Mucosa of stomach (tissue), 1 donor: ENCODE results near the gene FGD4.
A peak's percentile ranks its signal among the peaks of the same experiment; 100 is the strongest.

Experiments
- H3K27me3 ChIP-seq: one replicate; pipeline ENCODE4 v1.7.0; 2013; ENCODE audit warnings: mild to moderate bottlenecking, low read length; ENCODE audit not compliant: control insufficient read depth, insufficient read depth
- H3K36me3 ChIP-seq: one replicate; pipeline ENCODE4 v1.7.0; 2013; ENCODE audit warnings: low read length; ENCODE audit not compliant: control insufficient read depth, insufficient read depth
- H3K4me1 ChIP-seq: one replicate; pipeline ENCODE4 v1.7.0; 2013; ENCODE audit warnings: mild to moderate bottlenecking, low read length; ENCODE audit not compliant: control insufficient read depth, insufficient read depth
- H3K4me3 ChIP-seq: one replicate; pipeline ENCODE4 v1.7.0; 2013; ENCODE audit warnings: low read length
- H3K9ac ChIP-seq: one replicate; pipeline ENCODE4 v1.7.0; 2013; ENCODE audit warnings: mild to moderate bottlenecking, low read length, moderate library complexity
- H3K9me3 ChIP-seq: one replicate; pipeline ENCODE4 v1.7.0; 2013; ENCODE audit warnings: mild to moderate bottlenecking, low read length, moderate library complexity; ENCODE audit not compliant: control insufficient read depth
- donor health status: Pancreatic carcinoma.

The FGD4 gene

DNA sequence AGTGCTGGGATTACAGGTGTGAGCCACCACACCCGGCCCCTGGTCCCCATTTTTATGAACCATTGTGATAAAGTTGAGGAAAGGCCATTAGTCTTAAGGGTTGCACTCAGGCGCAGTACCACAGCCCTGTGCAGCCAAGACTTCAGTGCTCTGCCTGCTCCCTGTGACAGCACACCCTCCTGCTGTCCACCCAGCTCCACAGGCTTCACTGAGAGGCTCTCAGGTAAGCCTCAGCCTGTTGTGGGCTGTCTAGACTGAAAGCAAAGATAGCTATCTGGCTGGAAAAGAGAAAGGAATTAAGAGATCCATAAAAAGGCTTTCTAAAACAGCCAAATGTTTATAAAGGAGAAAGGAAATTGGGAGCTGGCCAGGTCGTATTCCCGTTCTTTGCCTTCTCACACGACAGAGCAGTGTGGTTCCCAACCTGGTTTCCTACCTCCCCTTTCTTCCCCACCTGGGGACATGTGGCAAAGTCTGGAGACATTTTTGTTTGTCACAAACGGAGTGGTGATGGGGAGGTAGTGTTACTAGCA is 260.6 kb downstream of the FGD4 start:
- H3K27me3 ChIP-seq = peaks cover 3% of the 10 kb centered on the region
- no peak overlapping the region for H3K9ac ChIP-seq
- H3K9me3 ChIP-seq = no peaks in the 10 kb centered on the region
- no peak overlapping the region for H3K4me3 ChIP-seq
- H3K4me1 ChIP-seq = no peaks in the 10 kb centered on the region
- H3K36me3 ChIP-seq = no peaks in the 10 kb centered on the region

DNA sequence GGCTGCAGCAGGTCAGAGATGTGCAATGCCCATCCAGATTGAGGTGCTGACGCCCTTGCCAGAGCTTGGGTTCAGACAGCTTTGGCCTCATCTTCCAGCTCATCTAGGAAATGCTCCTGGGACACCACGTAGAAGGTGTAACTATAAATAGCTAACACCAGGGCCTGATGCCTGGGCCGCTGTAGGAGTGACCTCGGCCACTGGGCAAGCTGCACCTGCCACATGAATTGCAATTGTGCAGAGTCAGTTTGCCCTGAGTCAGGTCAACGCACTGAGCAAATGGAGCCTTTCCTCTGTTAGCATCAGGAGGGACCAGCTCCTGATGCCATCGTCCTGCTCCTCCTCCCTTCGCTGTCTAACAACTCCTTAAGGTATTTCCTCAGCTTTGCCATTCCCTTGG is 262.3 kb downstream of the FGD4 start:
- Histone ChIP-seq H3K4me1 (no peaks in the 10 kb centered on the region), H3K36me3 (no peaks in the 10 kb centered on the region), H3K9me3 (no peaks in the 10 kb centered on the region), H3K27me3 (peaks cover 3% of the 10 kb centered on the region), H3K4me3 (no peak overlapping the region), H3K9ac (no peak overlapping the region)

DNA sequence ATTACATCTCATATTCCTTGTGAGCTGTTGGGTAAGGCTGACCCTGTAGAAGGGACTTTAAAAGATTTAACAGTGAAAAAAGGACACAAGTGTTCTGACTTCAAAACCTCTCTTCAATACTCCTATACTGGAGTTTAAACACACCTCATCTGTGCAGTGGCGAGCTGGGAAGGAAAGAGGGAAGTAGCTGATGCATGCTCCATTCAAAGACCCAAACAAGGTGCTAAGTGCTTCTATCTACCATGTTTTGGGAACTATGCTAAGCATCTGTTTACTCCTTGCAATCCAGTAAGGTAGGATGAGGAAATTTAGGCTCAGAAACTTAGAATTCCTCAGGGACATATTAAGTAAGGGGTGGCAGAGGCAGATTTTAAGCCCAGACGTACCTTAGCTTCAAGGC is 263.3 kb downstream of the FGD4 start:
- H3K9ac ChIP-seq = no peak overlapping the region
- no peaks in the 10 kb centered on the region for H3K9me3 ChIP-seq
- H3K4me1 ChIP-seq = no peaks in the 10 kb centered on the region
- no peaks in the 10 kb centered on the region for H3K36me3 ChIP-seq
- no peak overlapping the region for H3K4me3 ChIP-seq
- H3K27me3 ChIP-seq = peaks cover 3% of the 10 kb centered on the region

DNA sequence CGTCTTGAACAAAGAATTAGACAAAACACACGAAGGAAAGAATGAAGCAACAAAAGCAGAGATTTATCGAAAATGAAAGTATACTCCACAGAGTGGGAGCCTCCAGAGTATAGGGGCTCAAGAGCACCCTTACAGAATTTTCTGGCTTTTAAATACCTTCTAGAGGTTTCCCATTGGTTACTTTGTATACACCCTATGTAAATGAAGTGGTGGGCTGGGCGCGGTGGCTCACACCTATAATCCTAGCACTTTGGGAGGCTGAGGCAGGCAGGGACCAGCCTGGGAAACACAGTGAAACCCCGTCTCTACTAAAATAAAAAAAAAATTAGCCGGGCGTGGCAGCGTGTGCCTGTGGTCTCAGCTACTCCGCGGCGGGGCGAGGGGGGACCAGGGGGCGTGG is 266.7 kb downstream of the FGD4 start:
- H3K4me3 ChIP-seq = no peak overlapping the region

DNA sequence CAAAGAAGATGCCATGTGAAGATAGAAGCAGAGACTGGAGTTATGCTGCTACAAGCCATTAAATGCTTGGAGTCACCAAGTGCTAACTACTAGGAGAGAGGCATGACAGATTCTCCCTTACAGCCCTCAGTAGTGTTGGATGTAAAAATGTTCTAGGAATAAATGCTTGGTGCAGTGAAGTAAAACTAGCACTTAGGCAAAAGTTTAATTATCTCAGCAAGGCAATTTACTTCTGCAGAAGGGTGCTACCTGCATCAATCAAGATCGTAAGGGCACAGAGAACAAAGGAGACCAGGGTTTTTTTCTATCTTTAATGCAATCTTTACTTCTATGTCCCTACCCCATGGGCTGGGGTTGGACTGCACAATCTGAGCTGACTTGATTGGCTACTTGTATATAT is 270.2 kb downstream of the FGD4 start:
- no peaks in the 10 kb centered on the region for H3K4me1 ChIP-seq
- no peaks in the 10 kb centered on the region for H3K9me3 ChIP-seq
- H3K9ac ChIP-seq = no peak overlapping the region
- H3K36me3 ChIP-seq = no peaks in the 10 kb centered on the region
- no peak overlapping the region for H3K4me3 ChIP-seq
- H3K27me3 ChIP-seq = no peaks in the 10 kb centered on the region

More for the DNA sequence above, 266.7 kb downstream of the FGD4 start:
- Histone ChIP-seq H3K9me3 (no peaks in the 10 kb centered on the region), H3K36me3 (no peaks in the 10 kb centered on the region), H3K4me1 (no peaks in the 10 kb centered on the region), H3K27me3 (no peaks in the 10 kb centered on the region), H3K9ac (no peak overlapping the region)

DNA sequence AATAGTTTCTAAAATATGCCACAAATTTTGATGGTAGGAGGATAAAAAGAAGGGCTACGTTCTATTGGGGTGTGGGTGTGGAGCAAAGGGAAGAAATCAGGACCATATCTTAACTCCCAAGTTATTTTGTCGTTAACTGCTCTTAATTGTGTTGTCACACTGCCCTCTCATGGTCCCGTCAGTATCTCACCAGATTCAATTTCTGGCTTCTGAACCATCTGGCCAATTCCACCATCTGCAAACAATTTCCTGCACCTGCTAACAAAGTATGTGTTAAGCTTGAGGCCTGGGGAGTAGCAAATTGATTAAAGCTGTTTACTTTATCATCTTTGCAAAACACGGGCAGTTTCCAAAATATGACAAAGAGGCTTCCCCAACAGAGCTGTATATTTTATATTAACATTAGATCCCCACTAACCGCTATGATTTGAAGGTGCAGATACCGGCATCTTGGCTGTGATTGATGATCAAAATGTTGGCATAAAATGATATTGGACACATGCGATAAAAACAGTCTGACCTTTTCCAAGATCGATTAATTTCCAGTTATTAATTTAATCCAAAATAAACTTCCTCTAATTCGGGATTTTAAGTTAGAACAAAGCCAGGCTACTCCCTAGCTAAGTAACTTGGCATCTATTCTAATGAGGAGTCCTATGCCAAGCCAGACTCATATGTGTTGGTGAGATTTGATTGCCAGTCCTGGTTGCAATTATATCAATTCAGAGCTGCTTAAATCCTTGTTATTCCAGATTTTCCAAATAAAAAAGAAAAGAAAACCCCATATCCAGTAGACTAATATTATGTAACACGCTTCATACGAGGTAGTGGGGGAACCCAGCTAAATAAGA is 272.8 kb downstream of the FGD4 start:
- Histone ChIP-seq H3K4me3 (no peak overlapping the region), H3K9me3 (no peaks in the 10 kb centered on the region), H3K36me3 (no peaks in the 10 kb centered on the region), H3K9ac (no peak overlapping the region), H3K27me3 (no peaks in the 10 kb centered on the region), H3K4me1 (no peaks in the 10 kb centered on the region)

DNA sequence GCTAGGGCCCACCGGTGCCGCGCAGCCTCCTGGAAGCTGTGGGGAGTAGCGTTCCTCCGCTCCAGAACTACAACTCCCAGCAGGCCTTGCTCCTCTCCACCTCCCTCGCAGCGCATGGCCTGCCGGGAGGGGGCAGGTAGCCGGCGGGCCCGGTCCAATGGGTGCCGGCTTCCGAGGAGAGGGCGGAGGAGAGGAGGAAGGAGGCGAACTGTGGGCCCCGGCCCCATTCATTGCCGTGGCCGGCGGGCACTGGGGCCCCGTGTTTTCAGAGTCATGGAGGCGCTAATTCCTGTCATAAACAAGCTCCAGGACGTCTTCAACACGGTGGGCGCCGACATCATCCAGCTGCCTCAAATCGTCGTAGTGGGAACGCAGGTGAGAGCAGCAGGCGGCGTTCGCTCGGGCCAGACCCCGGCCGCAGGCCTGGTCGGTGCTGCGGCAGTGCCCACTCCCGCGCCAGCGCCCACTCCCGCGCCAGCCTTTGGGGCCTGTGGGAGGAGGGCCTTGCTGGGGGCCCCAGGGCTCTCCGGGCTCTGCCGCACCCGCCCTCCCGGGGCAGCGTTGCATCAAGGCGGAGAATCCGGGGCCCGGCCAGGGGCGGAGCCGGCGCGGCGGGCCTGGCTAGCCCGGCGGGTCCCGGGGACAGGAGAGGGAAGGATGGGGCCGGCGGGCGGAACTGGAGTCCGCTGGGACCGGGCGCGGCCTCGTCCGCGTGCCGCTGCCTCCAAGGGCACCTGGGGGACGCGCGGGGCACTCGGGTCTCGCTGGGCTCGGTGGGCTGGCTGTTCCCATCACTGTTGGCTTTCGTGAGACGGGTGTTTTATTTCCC is 279.9 kb downstream of the FGD4 start, which contains the start of gene DNM1L:
Gene DNM1L, plus strand, starts transcription at position 211 of the 829 bp plus-strand sequence. Its CDS starts 63 bp downstream, at position 274.
- H3K9me3 ChIP-seq = no peaks in the 10 kb centered on the region
- H3K4me1 ChIP-seq = peaks cover 12% of the 10 kb centered on the region
- H3K27me3 ChIP-seq = no peaks in the 10 kb centered on the region
- H3K36me3 ChIP-seq = no peaks in the 10 kb centered on the region
- peak within 1 kb of the TSS; percentile 88 for H3K9ac ChIP-seq
- H3K4me3 ChIP-seq = peak within 1 kb of the TSS; percentile 44

DNA sequence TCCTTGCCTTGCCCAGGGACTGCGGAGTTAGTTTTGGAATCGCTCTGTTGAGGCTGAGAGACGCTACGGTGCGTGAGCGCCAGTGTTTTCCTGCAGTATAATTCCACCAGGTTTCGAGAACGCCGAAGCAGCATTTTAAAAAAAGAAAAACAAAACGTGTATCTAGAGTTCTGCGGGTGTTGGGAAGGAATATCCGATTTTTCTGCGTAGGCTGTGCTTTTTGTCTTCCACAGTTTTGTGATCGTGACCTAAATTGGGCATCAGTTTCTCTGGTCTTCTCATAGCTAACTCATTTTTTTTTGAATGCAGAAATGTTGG is 280.5 kb downstream of the FGD4 start:
- Histone ChIP-seq H3K4me3 (peak overlapping the region; percentile 44), H3K9ac (peak overlapping the region; percentile 88), H3K36me3 (no peaks in the 10 kb centered on the region), H3K27me3 (no peaks in the 10 kb centered on the region), H3K9me3 (no peaks in the 10 kb centered on the region), H3K4me1 (peaks cover 12% of the 10 kb centered on the region)

DNA sequence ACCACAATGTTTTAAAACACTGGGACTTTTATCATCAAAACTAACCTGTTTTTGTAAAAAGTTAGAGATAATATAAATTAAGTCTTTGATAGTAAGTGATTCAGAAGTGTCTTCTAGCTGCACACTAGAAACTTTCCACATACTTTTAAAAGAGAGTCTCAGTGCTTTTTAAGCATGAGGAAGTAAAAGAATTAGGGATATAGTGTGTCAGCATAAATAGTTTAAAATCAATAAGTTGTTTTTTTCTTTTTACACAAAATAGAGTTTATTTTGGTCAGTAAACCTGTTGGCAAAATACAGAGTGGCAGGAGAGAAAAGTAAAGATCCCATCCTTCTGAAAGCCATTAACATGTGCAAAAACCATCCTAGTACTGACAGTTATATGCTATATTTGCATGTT is 281.4 kb downstream of the FGD4 start:
- Histone ChIP-seq H3K36me3 (no peaks in the 10 kb centered on the region), H3K9ac (no peak overlapping the region), H3K9me3 (no peaks in the 10 kb centered on the region), H3K4me3 (no peak overlapping the region), H3K4me1 (peaks cover 12% of the 10 kb centered on the region), H3K27me3 (no peaks in the 10 kb centered on the region)

DNA sequence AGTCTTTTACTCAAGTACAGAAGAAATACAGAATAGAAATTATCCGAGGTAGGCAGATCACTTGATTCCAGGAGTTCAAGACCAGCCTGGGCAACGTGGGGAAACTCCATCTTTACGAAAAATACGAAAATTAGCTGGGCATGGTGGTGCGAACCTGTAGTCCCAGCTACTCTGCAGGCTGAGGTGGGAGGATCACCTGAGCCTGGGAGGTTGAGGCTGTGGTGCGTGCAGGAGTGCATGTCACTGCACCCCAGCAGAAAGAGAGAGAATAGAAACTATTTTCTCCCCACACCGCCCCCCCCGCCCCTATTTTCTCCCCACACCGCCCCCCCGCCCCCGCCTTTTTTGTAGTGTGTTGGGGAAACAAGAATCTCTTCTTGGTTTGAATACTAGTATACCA is 281.9 kb downstream of the FGD4 start:
- Histone ChIP-seq H3K36me3 (no peaks in the 10 kb centered on the region), H3K9ac (no peak overlapping the region), H3K27me3 (no peaks in the 10 kb centered on the region), H3K4me3 (no peak overlapping the region), H3K4me1 (peaks cover 12% of the 10 kb centered on the region), H3K9me3 (no peaks in the 10 kb centered on the region)

DNA sequence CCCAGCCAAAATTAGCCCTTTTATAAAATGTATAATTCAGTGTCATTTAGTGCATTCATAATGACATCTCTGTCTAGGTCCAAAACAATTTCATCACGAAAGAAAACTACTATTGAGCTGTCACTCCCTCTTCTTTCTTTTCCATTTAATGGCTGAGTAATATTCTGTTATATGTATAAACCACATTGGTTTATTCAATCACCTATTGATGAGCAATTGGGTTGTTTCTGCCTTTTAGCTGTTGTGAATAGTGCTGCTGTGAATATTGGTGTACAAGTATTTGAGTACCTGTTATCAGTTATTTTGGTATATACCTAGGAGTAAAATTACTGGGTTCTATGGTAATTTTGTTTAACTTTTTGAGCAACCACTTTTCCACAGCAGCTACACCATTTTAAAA is 287.0 kb downstream of the FGD4 start:
- Histone ChIP-seq H3K4me1 (no peaks in the 10 kb centered on the region), H3K9ac (no peak overlapping the region), H3K4me3 (no peak overlapping the region), H3K27me3 (no peaks in the 10 kb centered on the region), H3K36me3 (no peaks in the 10 kb centered on the region), H3K9me3 (no peaks in the 10 kb centered on the region)

DNA sequence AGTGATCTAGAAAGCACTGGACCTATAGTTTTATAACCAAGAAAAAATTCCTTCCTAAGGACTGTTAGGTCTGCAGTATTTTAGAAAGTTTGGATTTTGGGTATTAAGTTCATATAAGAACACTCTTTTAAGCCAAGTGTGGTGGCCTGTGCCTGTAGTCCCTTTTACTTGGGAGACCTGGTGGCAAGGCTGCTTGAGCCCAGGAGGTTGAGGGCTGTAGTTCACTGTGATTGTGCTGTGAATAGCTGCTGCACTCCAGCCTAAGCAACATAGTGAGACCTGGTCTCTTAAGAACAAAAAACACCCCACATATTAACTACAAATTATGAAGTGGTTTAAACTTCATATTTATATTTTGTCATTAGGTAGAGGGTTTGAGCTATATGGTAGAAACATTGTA is 289.4 kb downstream of the FGD4 start:
- Histone ChIP-seq H3K4me3 (no peak overlapping the region), H3K4me1 (no peaks in the 10 kb centered on the region), H3K9me3 (no peaks in the 10 kb centered on the region), H3K36me3 (no peaks in the 10 kb centered on the region), H3K9ac (no peak overlapping the region), H3K27me3 (no peaks in the 10 kb centered on the region)
